NB4 (cell line): ENCODE data around the gene SLC19A1.

Experiments used
- CTCF ChIP-seq: IDR thresholded peaks from one replicate; pipeline ENCODE4 v1.5.1; 2012; ENCODE audit warnings: low read depth, low read length
- MAX ChIP-seq: IDR thresholded peaks from 2 replicates; pipeline ENCODE4 v1.6.1; 2011; ENCODE audit warnings: low read depth, low read length
- MYC ChIP-seq: IDR thresholded peaks from 2 replicates; pipeline ENCODE4 v1.6.1; 2011; ENCODE audit warnings: low read depth, low read length
- POLR2A ChIP-seq: IDR thresholded peaks from 2 replicates; pipeline ENCODE4 v1.6.1; 2011; ENCODE audit warnings: mild to moderate bottlenecking; ENCODE audit not compliant: insufficient read length; ENCODE audit errors: extremely low read depth

- TF ChIP-seq CTCF (no peak), POLR2A (no peak), MAX (no peak), MYC (no peak)
Measured at GRCh38 chr21:45455674-45456583, 86.3 kb downstream of the SLC19A1 start.
